HG02885 (cell line): ENCODE measurements around the gene EMC8.
"Not testable (repeated sequence)": the region's sequence is repeated elsewhere in the genome, so short reads cannot be mapped to it uniquely, and the experiment has no call there.

ENCODE experiments used
- ATAC-seq: cut with Tn5 transposase; IDR thresholded peaks from one replicate; pipeline ENCODE4 v1.9.1; 2021; ENCODE audit warnings: mild to moderate bottlenecking; ENCODE audit not compliant: unreplicated experiment, poor library complexity

Gene EMC8

DNA sequence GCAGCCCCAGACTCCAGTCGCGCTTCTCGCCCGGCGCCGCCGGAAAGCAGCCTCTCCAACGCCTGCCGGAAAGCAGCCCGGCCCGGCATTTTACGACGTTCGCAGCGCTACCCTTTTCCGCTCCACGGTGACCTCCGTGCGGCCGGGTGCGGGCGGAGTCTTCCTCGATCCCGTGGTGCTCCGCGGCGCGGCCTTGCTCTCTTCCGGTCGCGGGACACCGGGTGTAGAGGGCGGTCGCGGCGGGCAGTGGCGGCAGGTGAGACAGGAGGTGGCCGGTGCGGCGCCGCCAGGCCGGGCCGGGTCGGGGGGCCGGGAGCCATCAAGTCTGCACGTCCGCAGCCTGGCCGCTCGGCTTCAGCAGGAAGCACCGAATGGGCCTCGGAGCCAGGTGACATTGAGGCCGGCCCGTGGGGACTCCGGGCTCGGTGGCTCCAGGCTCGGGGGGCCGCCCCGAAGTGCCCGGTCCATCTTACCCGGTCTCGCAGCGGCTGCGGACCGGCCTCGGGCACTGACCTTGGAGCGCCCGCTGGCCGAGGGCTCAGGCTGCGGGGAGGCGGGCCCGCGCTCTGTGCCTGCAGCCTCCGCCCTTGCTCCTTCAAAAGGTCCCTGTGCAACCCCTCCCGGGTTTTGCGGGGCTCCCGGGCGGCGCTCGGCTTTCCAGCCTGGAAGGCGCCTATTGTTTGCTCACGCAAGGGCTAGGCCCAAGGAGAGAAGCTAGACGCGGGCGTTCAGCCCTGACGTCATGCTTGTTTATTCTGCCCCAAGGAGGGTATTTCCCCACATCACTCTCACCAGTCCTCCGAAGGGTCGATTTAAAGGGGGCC lies at the start of gene EMC8, which contains the start of gene COX4I1:
TSS of gene EMC8 (minus strand) at position 48 of the 824 bp plus-strand sequence. CDS start 249 bp downstream, outside the sequence.
TSS of gene COX4I1 (plus strand) at position 199 of the 824 bp plus-strand sequence. CDS start 1,511 bp downstream, outside the sequence.
- peak; percentile 77 for ATAC-seq

DNA sequence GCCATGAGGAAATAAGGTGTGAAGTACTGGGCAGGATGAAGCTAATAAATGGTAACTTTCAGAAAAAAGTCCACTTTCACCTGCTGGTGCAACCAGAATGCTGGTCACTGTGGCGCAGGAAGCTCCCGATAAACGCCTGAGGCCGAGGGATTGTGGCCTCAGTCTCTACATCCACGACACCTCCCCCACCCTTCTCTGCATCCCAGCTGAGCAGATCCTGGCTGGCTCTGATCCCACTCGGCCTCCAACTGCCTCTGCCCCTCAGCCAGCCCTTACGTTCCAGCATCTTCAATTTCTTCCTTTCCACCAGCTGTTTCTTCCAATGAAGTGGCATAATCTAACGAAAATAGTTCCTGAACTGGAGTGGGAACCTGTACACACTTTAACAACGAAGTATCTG lies 49.6 kb upstream of the EMC8 start:
- no peak for ATAC-seq

DNA sequence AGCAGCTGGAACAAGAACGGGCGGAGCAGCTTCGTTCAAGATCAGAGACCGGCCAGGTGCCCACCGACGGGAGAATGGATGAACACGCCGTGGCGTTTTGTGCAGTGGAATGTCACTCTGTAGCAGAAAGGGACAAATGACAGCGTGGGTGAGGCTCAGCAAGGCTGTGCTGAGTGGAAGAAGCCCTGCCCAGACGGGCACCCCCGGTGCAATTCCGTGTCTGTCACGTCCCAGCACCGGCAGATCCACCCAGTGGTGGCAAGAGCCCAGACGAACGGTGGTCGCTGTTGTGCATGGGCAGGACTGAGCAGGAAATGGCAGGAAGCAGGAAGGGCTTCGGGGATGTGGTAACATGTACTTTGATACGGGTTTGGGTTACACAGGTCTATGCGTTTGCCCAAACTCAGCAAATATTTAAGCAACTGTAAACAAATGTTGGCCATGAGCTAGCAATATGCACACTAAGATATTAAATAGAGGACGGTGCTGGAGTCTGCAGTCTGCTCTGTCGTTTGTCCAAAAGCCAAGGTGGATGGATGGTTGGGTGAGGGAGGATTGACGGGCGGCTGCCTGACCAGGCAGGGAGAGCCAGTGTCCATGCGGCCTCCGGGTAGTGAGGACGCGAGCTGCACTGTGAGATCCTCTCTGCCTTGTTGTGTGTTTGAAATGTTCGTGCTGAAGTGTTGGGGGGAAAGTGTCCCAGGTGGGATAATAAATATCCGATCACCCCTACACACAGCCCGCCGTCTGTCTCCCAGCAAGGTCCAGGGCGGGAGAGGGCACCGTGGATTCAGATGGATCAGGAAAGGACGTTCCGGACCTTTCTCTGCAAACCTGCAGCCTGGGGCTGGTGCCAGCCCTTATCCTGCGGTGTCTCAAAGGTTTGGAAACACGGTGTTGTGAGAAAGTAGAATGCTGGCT lies 48.6 kb upstream of the EMC8 start:
- no peak for ATAC-seq

- ATAC-seq: no peak
Observed at GRCh38 chr16:85847036-85847435, 47.7 kb upstream of the EMC8 start.

DNA sequence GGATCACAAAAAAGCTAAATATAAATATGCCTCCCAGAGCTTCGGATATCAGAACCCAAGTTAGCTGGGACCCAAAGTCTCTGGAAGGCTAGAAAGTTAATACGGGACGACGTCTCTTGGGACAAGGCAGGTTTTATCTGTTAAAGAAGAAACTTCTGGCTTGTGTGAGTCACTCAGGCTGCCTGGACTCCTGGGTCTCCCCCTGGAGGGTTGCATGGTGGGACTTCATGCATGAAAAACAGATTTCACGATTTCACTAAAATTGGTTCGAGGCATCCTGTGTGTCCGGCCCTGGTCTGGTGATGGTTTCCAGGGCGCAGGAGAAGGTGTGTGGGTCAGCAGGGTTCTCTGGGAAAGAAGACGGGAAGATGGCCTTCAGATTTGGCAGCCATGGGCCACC lies 47.1 kb upstream of the EMC8 start:
- no peak for ATAC-seq

DNA sequence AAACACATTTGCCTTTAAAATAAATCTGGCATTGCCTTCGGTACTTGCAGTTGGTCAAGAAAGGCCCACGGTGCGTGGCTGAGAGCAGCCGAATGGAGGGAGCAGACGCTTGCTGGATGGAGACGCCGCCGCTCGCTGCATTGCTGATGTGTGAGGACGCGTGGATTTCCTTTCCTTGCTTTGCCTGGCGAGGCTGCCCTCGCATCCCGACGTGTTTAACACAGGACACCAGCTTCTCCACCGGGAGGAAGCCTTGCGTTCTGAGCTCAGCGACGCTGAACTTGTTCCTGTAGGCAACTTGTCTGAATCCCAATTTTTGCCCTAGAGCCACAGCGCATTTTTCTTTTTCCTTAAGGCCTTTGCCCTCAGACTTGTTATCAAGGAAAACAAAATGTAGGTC lies 45.9 kb upstream of the EMC8 start:
- ATAC-seq: no peak

- no peak for ATAC-seq
Observed at GRCh38 chr16:85844786-85845185, 45.4 kb upstream of the EMC8 start.

- no peak for ATAC-seq
Observed at GRCh38 chr16:85844169-85844481, 44.8 kb upstream of the EMC8 start.

DNA sequence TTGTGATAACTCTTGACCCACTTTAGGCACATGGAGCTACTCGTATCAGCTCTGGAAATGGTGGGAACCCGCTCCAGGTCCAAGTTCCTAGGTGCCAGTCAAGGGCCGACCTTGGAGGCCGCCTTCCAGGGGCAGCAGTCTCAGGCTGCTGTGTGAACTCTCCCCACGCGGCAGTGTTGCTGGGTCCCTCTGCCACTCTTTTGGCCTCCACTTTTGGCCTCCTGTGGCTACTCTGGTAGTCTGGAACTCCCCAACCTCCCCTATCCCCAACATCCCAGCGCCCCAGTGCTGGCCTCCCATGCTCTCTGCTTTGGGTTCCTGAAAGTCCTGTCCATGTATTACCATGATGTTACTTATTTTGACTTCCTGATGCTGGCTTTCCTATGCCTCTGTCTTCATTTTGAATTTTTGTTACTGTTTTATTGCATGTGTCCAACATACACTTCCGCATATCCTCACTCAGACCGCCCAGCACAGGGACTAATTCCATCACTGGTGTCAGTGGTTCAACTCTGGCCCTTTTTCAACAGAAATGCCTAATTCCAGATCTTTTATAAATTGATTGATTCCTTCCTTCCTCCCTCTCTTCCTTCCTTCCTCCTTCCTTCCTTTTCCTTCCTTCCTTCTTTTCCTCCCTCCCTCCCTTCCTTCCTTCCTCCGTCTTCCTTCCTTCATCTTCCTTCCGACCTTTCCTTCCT lies 44.3 kb upstream of the EMC8 start:
- ATAC-seq: no peak

GRCh38 chr16:85842848-85843247 lies 43.5 kb upstream of the EMC8 start:
- ATAC-seq: no peak

DNA sequence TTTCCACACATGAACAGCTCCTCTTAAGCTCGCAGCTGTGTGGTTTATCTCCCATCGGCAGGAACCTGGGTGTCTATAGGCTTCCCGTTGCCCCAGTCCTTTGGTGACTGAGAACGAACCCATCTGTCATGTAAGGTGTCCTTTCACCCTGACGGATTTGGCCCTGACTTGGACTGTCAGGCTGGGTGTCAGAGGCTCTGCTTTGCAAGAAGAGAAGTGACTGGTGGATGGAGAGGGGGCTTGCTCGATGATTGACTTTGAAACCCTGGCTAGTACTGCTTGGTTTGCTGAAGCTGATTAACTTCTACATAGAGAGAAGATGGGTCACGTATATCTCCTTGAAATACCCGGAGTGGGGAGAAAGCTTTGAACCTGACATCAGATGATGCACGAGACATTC lies 43.1 kb upstream of the EMC8 start:
- ATAC-seq: no peak

DNA sequence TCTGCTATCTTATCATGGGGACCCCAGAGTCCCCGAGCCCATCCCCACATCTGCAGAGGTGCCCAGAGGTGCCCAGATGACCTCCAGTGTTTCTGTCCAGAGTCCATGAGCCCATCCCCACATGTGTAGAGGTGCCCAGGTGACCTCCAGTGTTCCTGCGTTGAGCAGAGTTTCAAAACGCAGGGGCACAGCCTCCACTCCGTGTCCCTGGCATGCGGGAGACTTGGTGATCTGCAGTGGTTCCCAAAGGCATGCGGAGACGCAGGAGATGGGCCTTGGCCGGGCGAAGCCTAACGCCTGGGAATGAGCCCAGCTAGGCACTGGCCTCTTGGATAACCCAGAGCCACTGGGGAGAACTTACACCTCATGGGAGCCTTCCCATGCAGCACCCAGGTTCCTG lies 41.5 kb upstream of the EMC8 start:
- no peak for ATAC-seq

DNA sequence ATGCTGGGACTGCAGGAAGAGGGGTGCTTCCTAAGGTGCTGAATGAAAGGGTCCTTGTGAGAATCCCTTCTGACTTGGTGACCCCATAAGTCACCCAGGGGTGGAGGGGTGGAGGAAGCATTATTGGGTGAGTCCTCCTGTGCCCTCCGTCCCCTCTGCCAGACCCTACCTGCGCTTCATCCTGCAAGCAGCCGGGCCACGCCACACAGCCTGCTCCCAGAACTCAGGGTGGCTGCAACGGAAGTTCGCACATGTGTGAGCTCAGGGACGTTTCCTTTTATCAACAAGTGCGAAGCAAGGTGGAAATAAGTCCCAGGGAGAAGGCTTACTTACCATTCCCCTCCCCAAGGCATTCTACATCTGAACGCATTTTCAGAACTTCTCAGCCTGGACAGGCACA lies 41.1 kb upstream of the EMC8 start:
- ATAC-seq: no peak

DNA sequence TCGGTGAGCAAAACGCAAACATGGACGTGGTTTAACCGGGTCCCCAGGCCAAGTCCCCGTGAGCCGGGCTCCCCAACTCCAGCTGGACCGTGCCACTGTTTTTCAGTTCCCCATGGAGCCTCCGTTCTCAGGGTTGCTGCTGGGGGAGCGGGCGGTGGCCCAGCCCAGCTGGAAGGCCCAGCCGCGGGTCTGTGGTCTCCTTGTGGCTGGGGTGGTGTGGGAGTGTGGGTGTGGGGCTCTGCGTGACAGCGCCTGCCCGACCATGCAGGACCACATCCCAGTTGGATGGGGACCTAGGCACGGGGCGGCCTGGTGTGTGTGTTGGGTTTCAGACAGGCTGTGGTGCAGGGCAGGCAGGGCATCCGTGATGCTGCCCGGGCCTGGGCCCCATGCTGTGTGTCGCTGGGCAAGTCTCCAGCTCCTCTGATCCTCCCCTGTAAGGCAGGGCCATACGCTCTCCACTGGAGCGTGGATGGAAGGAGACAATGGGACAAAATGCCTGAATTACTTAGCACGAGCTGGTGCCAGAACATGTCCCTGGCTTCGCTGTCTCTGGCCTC lies 40.4 kb upstream of the EMC8 start:
- ATAC-seq: no peak

GRCh38 chr16:85838876-85839585 lies 39.7 kb upstream of the EMC8 start:
- ATAC-seq: no peak

DNA sequence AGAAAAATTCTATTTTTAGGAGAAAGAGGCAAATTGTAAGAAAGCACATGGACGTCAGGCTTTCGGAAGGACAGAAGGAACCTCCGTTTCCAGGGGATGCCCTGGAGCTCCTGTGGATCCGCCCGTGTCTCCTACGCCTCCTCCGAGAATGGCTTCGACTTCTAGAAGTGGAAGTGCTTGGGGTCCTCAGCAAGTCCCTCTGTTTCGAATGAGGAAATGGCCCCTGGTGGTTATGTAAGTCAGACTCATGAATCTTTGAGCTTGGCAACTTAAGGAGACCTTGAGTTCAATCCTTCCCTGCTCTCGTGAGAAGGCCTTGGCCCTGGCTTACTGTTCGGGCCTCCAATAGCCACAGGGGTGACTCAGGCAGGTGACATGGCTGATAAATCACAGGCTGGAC lies 39.0 kb upstream of the EMC8 start:
- ATAC-seq: no peak

- not testable (repeated sequence) for ATAC-seq
Observed at GRCh38 chr16:85837654-85838053, 38.3 kb upstream of the EMC8 start.

GRCh38 chr16:85836706-85837582 lies 37.6 kb upstream of the EMC8 start:
- ATAC-seq: no peak
